Heart left ventricle (tissue), 16 donors: ENCODE data around the gene ASRGL1. TPM values are rescaled to one million over a fixed set of nuclear protein-coding genes. Genes with fewer than 3 reads are reported as not detected.

Source experiments
- ATAC-seq, 4 donors: fragments of 200-7000 bp; cut with Tn5 transposase; one replicate each; pipeline ENCODE4 v1.9.1; 2020 to 2022; ENCODE audit warnings: moderate library complexity in 4 of 4, mild to moderate bottlenecking in 3 of 4, moderate number of reproducible peaks in 1 of 4
- DNase-seq, 5 donors: peaks; one replicate each; pipeline ENCODE4 v3.0.0-alpha.2; 2020
- H3K27ac ChIP-seq, 12 donors: fragments of 200-600 bp; sonication (generic) in 4 of 12; one replicate each; pipeline versions ENCODE4 v1.5.0 to v1.8.0; 2016 to 2022; ENCODE audit warnings: mild to moderate bottlenecking in 2 of 12
- H3K27me3 ChIP-seq, 9 donors: fragments of 200-600 bp; sonication (generic) in 2 of 9; one replicate each; pipeline versions ENCODE4 v1.5.1 to v1.8.0; 2016 to 2022; ENCODE audit warnings: mild to moderate bottlenecking in 3 of 9
- H3K36me3 ChIP-seq, 9 donors: fragments of 200-600 bp; sonication (generic) in 2 of 9; one replicate each; pipeline versions ENCODE4 v1.5.0 to v1.8.0; 2018 to 2022; ENCODE audit warnings: mild to moderate bottlenecking in 2 of 9
- H3K4me1 ChIP-seq, 12 donors: fragments of 200-600 bp; sonication (generic) in 4 of 12; one replicate each; pipeline versions ENCODE4 v1.5.0 to v1.8.0; 2016 to 2022; ENCODE audit warnings: mild to moderate bottlenecking in 3 of 12
- H3K4me3 ChIP-seq, 12 donors: fragments of 200-600 bp; sonication (generic) in 4 of 12; one replicate each; pipeline versions ENCODE4 v1.5.0 to v1.8.0; 2017 to 2022; ENCODE audit warnings: mild to moderate bottlenecking in 9 of 12, moderate library complexity in 4 of 12
- H3K9me3 ChIP-seq, 12 donors: fragments of 200-600 bp; sonication (generic) in 4 of 12; one replicate each; pipeline versions ENCODE4 v1.5.0 to v1.8.0; 2016 to 2022; ENCODE audit warnings: mild to moderate bottlenecking in 1 of 12
- CTCF ChIP-seq, 12 donors: fragments of 200-600 bp; sonication (generic) in 4 of 12; IDR thresholded peaks; one replicate each; pipeline versions ENCODE4 v1.5.0 to v1.8.0; 2018 to 2022; ENCODE audit warnings: antibody characterized with exemption in 12 of 12, mild to moderate bottlenecking in 5 of 12
- POLR2A ChIP-seq, 2 donors: fragments of 450-650 bp; IDR thresholded peaks; one replicate each; pipeline ENCODE4 v1.6.1; 2017; ENCODE audit warnings: antibody characterized with exemption in 2 of 2, mild to moderate bottlenecking in 2 of 2, moderate library complexity in 2 of 2
- WGBS, 4 donors: extraction: QIAGEN DNeasy Blood & Tissue Kit in 2 of 4; methylation state at CpG; one replicate each; pipeline versions ENCODE4 v1.1.5 to v1.1.7; 2013 to 2018; 5-methylcytosine and 5-hydroxymethylcytosine counted together
- intact Hi-C, 10 donors: fragments of 100-400 bp; cut with DNase I; formaldehyde crosslinking; loops; one replicate each; pipeline versions ENCODE4 v1.11.1 to v1.14.2; 2022
- polyA plus RNA-seq, 2 donors: library from polyadenylated mRNA; stranded (reverse); fragments of 200-250 nt; gene quantifications; one replicate each; pipeline ENCODE4 v1.2.3, GENCODE V29; 2013
- total RNA-seq, 9 donors: library from RNA; depleted of rRNA in 2 of 9; stranded (reverse); fragments of >200 nt in 2 of 9; fragmentation: NEBNext Ultra II Directional in 3 of 9; extraction: Animal tissue kit (Norgen Biotek cat#: 25700) in 3 of 9; gene quantifications; one replicate each; pipeline versions ENCODE4 v1.1.0 to v1.2.4, GENCODE V29; 2016 to 2023
- donor health status: ischemic (EF 13 %, LVEDD 7.1; RV severe dilation, severe dysfunction).
- donor health status: healthy with polysubstance abuse.
- donor health status: DM: no; HTN: yes; CAD: no.
- donor health status: DM: no; HTN: no; CAD: no.
- donor health status: ischemic (EF 25% LVEDD 6.9; RV normal size, moderate dysfunction).
- donor health status: ischemic (EF 25% LVEDD 5.7; RV mildly dilated, moderate dysfunction).
- donor health status: healthy.
- donor health status: DM: yes; HTN: yes; CAD: no.
- donor health status: ischemic (EF 35%, LVEDD 5.7; RV mildly dilated, moderate dysfunction).
- donor health status: nonischemic (EF 11% LVEDD 7.7; RV severe dilation, severe dysfunction).
- donor health status: DM: yes; HTN: yes; CAD: no.
- donor health status: PGD.
- donor health status: ischemic (EF 29% LVEDD 5.4; RV normal size, mild dysfunction).
- donor health status: nonischemic (EF 23%, LVEDD 6.1; RV moderate dilation, normal function).

The ASRGL1 gene
- total and polyA plus RNA-seq, 11 donors = 1.4 to 13.2 (median 3.2) TPM

- no peak overlapping the region for H3K27ac ChIP-seq
- no peaks in the 10 kb centered on the region for H3K27me3 ChIP-seq
- ATAC-seq = no peak
- H3K9me3 ChIP-seq = no peaks in the 10 kb centered on the region
- intact Hi-C loops = loop anchor here in 9 of 10 donors (5.0 to 10.0 kb wide), 8 partner anchors 97 to 475 kb away; partner anchors contain the start of gene AHNAK (in 2 of the 9)
- H3K4me1 ChIP-seq = peaks cover 0 to 9% (median 3%) of the 10 kb centered on the region in 12 donors
- WGBS, 4 donors = 75 to 90% (median 79%) methylated on average over 5 of the region's 5 CpGs
- TF ChIP-seq CTCF (IDR thresholded peaks at IDR 0.05) (no peak), POLR2A (IDR thresholded peaks at IDR 0.05) (no peak)
- H3K36me3 ChIP-seq = no peaks in the 10 kb centered on the region
- no peak for DNase-seq
- no peak overlapping the region for H3K4me3 ChIP-seq
Measured at GRCh38 chr11:62390237-62390636, 53.0 kb downstream of the ASRGL1 start.

- WGBS, 4 donors = 55 to 100% (median 96%) methylated on average over 1 of the region's 1 CpG
- Histone ChIP-seq H3K27me3 (no peaks in the 10 kb centered on the region), H3K36me3 (no peaks in the 10 kb centered on the region), H3K27ac (no peak overlapping the region), H3K9me3 (no peaks in the 10 kb centered on the region), H3K4me3 (no peak overlapping the region), H3K4me1 (peaks cover 0 to 12% (median 7%) of the 10 kb centered on the region in 12 donors)
- ATAC-seq (no peak), DNase-seq (no peak)
- no peak for TF ChIP-seq CTCF (IDR thresholded peaks at IDR 0.05)
- no peak for TF ChIP-seq POLR2A (IDR thresholded peaks at IDR 0.05)
- intact Hi-C loops = loop anchor here in 9 of 10 donors (5.0 to 10.0 kb wide), 8 partner anchors 97 to 474 kb away; partner anchors contain the start of gene AHNAK (in 2 of the 9)
Measured at GRCh38 chr11:62390722-62391121, 53.5 kb downstream of the ASRGL1 start.

- no peaks in the 10 kb centered on the region for H3K9me3 ChIP-seq
- no peak overlapping the region for H3K4me3 ChIP-seq
- WGBS, 4 donors = 86 to 90% (median 87%) methylated on average over 16 of the region's 16 CpGs
- H3K4me1 ChIP-seq = peaks cover 0 to 19% (median 10%) of the 10 kb centered on the region in 12 donors
- intact Hi-C loops = loop anchor here in 9 of 10 donors (5.0 to 10.0 kb wide), 8 partner anchors 95 to 473 kb away; partner anchors contain the start of gene AHNAK (in 2 of the 9)
- ATAC-seq (no peak), DNase-seq (no peak)
- H3K27me3 ChIP-seq = no peaks in the 10 kb centered on the region
- no peak overlapping the region for H3K27ac ChIP-seq
- no peaks in the 10 kb centered on the region for H3K36me3 ChIP-seq
- TF ChIP-seq CTCF (IDR thresholded peaks at IDR 0.05) = no peak
- TF ChIP-seq POLR2A (IDR thresholded peaks at IDR 0.05) = no peak
Measured at GRCh38 chr11:62391642-62392425, 54.6 kb downstream of the ASRGL1 start.

GRCh38 chr11:62392506-62392905 lies 55.3 kb downstream of the ASRGL1 start:
- intact Hi-C loops = loop anchor here in 9 of 10 donors (5.0 to 10.0 kb wide), 8 partner anchors 95 to 472 kb away; partner anchors contain the start of gene AHNAK (in 2 of the 9)

More at GRCh38 chr11:62392506-62392905, 55.3 kb downstream of the ASRGL1 start:
- TF ChIP-seq CTCF (IDR thresholded peaks at IDR 0.05) (no peak), POLR2A (IDR thresholded peaks at IDR 0.05) (no peak)
- Histone ChIP-seq H3K36me3 (no peaks in the 10 kb centered on the region), H3K9me3 (no peaks in the 10 kb centered on the region), H3K4me3 (no peak overlapping the region), H3K27me3 (no peaks in the 10 kb centered on the region), H3K27ac (no peak overlapping the region), H3K4me1 (peaks cover 0 to 25% (median 13%) of the 10 kb centered on the region in 12 donors)
- DNase-seq = no peak
- no peak for ATAC-seq
- WGBS, 4 donors = 79 to 83% (median 80%) methylated on average over 3 of the region's 3 CpGs
